ENCODE data around the gene CHRM4. TPM values are rescaled to one million over a fixed set of nuclear protein-coding genes. Genes with fewer than 3 reads are reported as not detected.

Gene CHRM4
- total and polyA plus RNA-seq, 2 of the 13 experiments (the other 11 are each of a cell fraction or from before 2014, with no cell fraction given) = 0.13 to 0.21 TPM

DNA sequence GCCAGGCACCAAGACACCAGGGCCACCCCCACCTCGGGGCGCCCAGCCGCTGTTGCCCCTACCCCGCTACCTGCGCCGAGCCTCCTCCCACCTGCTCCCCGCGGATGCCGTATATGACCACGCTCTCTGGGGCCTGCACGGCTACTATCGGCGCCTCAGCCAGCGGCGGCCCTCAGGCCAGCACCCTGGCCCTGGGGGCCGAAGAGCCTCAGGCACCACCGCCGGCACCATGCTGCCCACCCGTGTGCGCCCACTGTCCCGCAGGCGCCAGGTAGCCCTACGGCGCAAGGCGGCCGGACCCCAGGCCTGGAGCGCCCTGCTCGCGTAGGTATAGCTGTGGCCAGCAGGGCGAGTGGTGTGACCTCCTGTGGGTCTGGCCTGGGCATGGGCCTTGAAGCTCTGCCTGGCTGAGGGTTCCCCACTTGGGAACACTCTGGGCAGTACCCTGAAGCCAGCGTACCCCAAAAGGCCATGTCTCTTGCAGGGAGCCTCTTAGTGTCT lies 24.9 kb downstream of the CHRM4 start:
- Histone ChIP-seq H3K27me3 (ENCODE audit: control insufficient read depth in 1 of 2, insufficient read depth in 2 of 2, low read length in 2 of 2) (no peaks in the 10 kb centered on the region), H3K79me2 (ENCODE audit: insufficient read depth, low read length) (no peaks in the 10 kb centered on the region), H3K4me2 (ENCODE audit: low read depth, low read length) (no peak overlapping the region), H3K4me1 (ENCODE audit: insufficient read depth, low read length) (peaks cover 20% of the 10 kb centered on the region), H3K27ac (ENCODE audit: extremely low read length, insufficient read depth, low read length) (no peak overlapping the region), H3K36me3 (replicated peaks in 1 of 2; ENCODE audit: control insufficient read depth in 1 of 2, insufficient read depth in 2 of 2, low read length in 2 of 2) (peaks cover 1 to 10% of the 10 kb centered on the region in 2 experiments; a peak in 2 of 5 replicates), H3K9me3 (ENCODE audit: low read length) (no peaks in the 10 kb centered on the region), H3K9ac (ENCODE audit: insufficient read depth, low read depth, low read length) (no peak overlapping the region), H4K20me1 (ENCODE audit: insufficient read depth, low read length) (no peaks in the 10 kb centered on the region), H2AFZ (ENCODE audit: low read length) (no peak overlapping the region), H3K4me3 (replicated peaks in 1 of 3; ENCODE audit: insufficient read depth in 1 of 3, low read depth in 2 of 3, low read length in 3 of 3) (no peak overlapping the region)
- in situ Hi-C loops (cut with HindIII; ENCODE audit: extremely low pct_ligation_motif_present, low pct_unique_long_range_greater_than_20kb) = no loop called here
- TF ChIP-seq AGO2 (optimal IDR thresholded peaks at IDR 0.05; ENCODE audit: low read depth, low read length) (peak; percentile 67), ZNF629 (CRISPR knock-in tag; conservative IDR thresholded peaks at IDR 0.05) (no peak), TOPORS (CRISPR knock-in tag; IDR thresholded peaks at IDR 0.05) (no peak)
- FAIRE-seq (no peak), DNase-seq (ENCODE audit: low spot score) (no peak), ATAC-seq (peak; percentile 9; the same call in 1 of the 3 replicates)
- POLR2A ChIA-PET = no interaction called here
- WGBS (ENCODE audit: low lambda C conversion rate) = 99% methylated on average over 13 of the region's 31 CpGs
- intact Hi-C loops (cut with micrococcal nuclease; ENCODE audit: unreplicated experiment) = no loop called here
- no TSS peak for BruUV-seq (replicated peaks)
- CTCF ChIA-PET (ENCODE audit: low intra/inter-chr PET ratio, low total read pairs) = no interaction called here

DNA sequence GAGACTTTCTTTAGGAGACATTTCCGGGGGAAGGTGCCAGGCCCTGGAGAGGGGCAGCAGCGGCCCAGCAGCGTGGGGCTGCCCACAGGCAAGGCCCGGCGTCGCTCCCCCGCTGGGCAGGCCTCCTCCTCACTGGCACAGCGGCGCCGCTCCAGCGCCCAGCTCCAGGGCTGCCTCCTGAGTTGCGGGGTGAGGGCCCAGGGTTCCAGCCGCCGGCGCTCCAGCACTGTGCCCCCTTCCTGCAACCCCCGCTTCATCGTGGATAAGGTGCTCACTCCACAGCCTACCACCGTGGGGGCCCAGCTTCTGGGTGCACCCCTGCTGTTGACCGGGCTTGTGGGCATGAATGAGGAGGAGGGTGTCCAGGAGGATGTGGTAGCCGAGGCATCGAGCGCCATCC lies 25.3 kb downstream of the CHRM4 start:
- H3K4me3 ChIP-seq (replicated peaks in 1 of 3; ENCODE audit: insufficient read depth in 1 of 3, low read depth in 2 of 3, low read length in 3 of 3) = no peak overlapping the region
- TF ChIP-seq RFX3 (CRISPR knock-in tag; IDR thresholded peaks at IDR 0.05) (no peak), KDM5B (CRISPR knock-in tag; IDR thresholded peaks at IDR 0.05; ENCODE audit: borderline replicate concordance) (no peak), AGO2 (optimal IDR thresholded peaks at IDR 0.05; ENCODE audit: low read depth, low read length) (peak; percentile 48)
- no TSS peak for BruUV-seq (replicated peaks)
- no peak overlapping the region for H3K9ac ChIP-seq (ENCODE audit: insufficient read depth, low read depth, low read length)
- 70% methylated on average over 2 of the region's 22 CpGs for WGBS (ENCODE audit: low lambda C conversion rate)
- ChIA-PET CTCF (ENCODE audit: low intra/inter-chr PET ratio, low total read pairs) (no interaction called here), POLR2A (no interaction called here)
- H3K4me2 ChIP-seq (ENCODE audit: low read depth, low read length) = no peak overlapping the region
- peaks cover 1 to 10% of the 10 kb centered on the region in 2 experiments; a peak in 2 of 5 replicates for H3K36me3 ChIP-seq (replicated peaks in 1 of 2; ENCODE audit: control insufficient read depth in 1 of 2, insufficient read depth in 2 of 2, low read length in 2 of 2)
- ATAC-seq (no peak), FAIRE-seq (no peak), DNase-seq (ENCODE audit: low spot score) (no peak)
- no peaks in the 10 kb centered on the region for H4K20me1 ChIP-seq (ENCODE audit: insufficient read depth, low read length)
- H3K27me3 ChIP-seq (ENCODE audit: control insufficient read depth in 1 of 2, insufficient read depth in 2 of 2, low read length in 2 of 2) = no peaks in the 10 kb centered on the region
- H3K4me1 ChIP-seq (ENCODE audit: insufficient read depth, low read length) = peaks cover 20% of the 10 kb centered on the region
- H3K79me2 ChIP-seq (ENCODE audit: insufficient read depth, low read length) = no peaks in the 10 kb centered on the region
- intact Hi-C loops (cut with micrococcal nuclease; ENCODE audit: unreplicated experiment) = no loop called here
- no peaks in the 10 kb centered on the region for H3K9me3 ChIP-seq (ENCODE audit: low read length)
- no peak overlapping the region for H3K27ac ChIP-seq (ENCODE audit: extremely low read length, insufficient read depth, low read length)
- no peak overlapping the region for H2AFZ ChIP-seq (ENCODE audit: low read length)
- in situ Hi-C loops (cut with HindIII; ENCODE audit: extremely low pct_ligation_motif_present, low pct_unique_long_range_greater_than_20kb) = no loop called here
